Measurements from ENCODE around the gene KIF16B.
"Not testable (repeated sequence)": the region's sequence is repeated elsewhere in the genome, so short reads cannot be mapped to it uniquely, and the experiment has no call there.

Gene KIF16B

DNA sequence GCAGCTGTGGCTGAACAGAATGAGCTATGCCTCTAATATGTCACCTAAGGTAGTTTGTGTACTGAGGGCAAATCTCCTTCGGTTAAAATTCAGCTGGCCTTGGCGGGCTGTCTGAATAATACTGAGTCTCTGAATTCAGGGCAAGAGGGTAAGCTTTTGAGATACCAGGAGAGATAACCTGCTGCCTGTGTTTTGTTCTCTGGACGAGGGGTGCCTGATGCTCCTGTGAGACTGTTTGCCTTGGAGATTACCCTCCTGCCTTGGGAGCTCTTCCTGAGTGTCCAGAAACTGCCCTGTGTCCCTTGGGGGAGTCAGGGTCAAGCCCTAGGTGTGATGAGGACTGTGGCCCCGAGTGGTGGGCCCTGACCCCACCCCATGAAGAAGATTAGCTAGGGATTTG lies 282.9 kb downstream of the KIF16B start:
- no peak for DNase-seq (ENCODE audit: low read depth)

DNA sequence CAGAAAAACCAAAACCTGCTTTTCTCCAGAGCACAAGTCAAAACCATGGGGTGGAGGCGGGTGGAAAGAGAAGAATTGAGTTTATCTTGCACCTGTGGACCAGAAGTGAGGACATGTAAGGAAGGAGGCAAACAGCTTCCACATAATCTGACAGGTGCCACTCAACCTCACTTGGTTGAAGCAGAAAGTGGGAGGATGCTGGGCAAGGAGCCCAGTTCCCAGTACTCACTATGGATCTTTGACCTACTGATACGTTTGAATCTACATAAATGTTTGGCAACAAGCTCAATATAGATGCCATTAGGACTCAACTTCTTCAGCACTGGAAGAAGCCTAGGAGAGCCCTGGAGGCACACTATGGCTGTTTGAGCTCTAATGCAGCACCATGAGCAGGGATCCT lies 285.5 kb downstream of the KIF16B start:
- no peak for DNase-seq (ENCODE audit: low read depth)

DNA sequence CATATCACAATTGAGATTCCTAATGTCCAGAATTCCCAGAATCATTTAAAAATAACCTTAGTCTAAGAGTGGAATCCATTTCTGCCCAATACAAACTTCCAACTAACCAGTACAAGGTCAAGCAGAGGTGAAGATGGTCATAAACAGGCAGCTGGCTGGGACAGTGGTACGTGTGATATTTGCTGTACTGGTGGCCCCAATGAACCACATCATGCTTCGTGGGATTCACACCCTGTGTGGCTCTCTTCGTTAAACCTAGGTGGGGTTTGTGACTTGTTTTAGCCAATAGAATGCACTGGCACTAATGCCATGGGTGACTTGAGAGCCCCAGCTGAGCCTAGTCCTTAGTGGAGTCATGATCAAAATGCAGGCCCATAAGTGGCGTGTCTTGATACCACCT lies 286.6 kb downstream of the KIF16B start:
- DNase-seq (ENCODE audit: low read depth): no peak

- no peak for DNase-seq (ENCODE audit: low read depth)
These were observed 288.7 kb downstream of the KIF16B start for GRCh38 chr20:16284385-16285100.

DNA sequence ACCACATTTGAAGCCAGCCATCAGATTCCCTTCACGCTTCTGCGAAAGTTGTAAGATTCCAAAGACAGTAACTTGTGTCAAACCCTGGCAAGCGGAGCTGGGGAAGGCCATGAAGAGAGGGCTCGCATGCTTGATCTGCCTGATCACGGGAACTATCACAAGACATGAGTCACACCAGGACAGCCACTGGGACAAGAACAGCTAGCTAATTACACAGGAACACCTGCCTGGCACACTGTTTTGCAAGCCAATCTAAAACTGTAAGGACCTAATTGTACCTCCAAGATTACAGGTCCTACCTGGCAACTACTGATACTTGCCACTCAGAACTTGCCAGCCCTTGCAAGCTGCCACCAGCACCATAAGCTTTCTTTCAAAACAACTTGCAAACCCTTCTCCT lies 289.3 kb downstream of the KIF16B start:
- no peak for DNase-seq (ENCODE audit: low read depth)

- no peak for DNase-seq (ENCODE audit: low read depth)
These were observed 289.9 kb downstream of the KIF16B start for GRCh38 chr20:16283307-16283706.

GRCh38 chr20:16280219-16280618 lies 293.0 kb downstream of the KIF16B start:
- DNase-seq (ENCODE audit: low read depth): no peak

GRCh38 chr20:16279320-16279719 lies 293.9 kb downstream of the KIF16B start:
- DNase-seq (ENCODE audit: low read depth): no peak

- DNase-seq (ENCODE audit: low read depth): no peak
These were observed 299.3 kb downstream of the KIF16B start for GRCh38 chr20:16273812-16274555.

DNA sequence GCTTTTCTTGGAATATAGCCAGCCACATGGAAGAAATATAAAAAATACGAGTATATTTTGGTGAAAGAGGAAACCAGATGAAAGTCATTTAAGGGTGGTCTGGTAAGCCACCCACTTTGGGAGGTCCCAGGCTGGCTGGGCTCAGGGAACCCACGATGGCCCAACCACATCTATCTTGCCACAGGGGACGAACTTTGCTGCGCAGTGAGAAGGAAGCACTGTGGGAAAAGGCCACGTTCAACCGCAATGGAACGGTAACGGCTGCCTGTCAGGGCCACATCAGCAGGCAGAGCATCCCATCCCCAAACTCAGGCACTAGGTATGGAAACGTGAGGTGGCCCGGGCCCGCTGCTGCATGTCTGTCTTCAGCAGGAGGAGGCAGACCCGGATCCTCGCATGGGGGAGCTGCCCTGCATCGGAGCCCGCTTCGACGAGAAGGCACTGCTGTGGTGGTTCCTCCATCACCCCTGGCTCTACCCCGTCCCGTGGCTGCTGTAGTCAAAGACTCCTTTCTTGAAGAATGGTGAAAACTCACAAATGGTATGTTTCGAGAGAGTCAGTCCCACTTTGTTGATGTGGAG lies 300.4 kb downstream of the KIF16B start:
- no peak for DNase-seq (ENCODE audit: low read depth)

- no peak for DNase-seq (ENCODE audit: low read depth)
These were observed 301.8 kb downstream of the KIF16B start for GRCh38 chr20:16271450-16271849.

GRCh38 chr20:16270989-16271388 lies 302.3 kb downstream of the KIF16B start:
- DNase-seq (ENCODE audit: low read depth): no peak

GRCh38 chr20:16270314-16270931 lies 302.8 kb downstream of the KIF16B start:
- no peak for DNase-seq (ENCODE audit: low read depth)

DNA sequence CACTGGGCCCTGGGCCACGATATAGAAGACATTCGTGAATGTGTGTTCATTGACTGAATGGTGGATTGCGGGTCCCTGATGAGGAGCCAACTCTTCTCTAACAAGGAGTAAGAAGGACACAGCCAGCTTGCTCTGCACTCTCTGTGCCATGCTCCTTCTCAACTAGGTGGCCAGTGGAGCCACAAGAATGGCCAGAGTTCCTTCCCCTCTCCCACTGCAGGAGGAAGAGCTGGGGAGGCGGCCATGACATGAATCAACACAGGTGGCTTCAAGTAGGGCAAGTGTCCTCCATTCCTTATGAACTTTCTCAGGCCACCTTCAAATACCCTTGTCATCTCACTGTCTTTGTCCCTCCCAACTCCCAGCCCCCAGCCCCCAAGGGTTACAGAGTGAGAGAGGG lies 305.7 kb downstream of the KIF16B start:
- no peak for DNase-seq (ENCODE audit: low read depth)

DNA sequence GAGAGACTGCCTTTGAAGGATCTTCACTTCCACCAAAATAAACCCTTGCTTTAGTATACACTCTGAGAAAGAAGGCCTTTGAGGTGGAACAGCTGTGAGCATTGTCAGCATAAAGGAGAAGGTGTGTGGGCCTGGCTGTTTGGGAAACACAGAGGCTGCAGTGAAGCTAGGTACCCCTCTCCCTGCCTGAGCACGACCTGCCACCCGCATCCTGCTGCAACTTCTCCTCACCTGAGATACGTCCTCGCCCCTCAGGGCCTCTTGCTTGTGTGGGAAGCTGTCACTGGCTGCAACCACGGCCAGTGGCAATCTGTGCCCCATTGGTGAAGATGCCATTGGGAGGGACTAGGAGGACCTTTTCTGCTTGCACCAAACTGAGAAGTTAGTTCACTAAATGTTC lies 307.9 kb downstream of the KIF16B start:
- no peak for DNase-seq (ENCODE audit: low read depth)

DNA sequence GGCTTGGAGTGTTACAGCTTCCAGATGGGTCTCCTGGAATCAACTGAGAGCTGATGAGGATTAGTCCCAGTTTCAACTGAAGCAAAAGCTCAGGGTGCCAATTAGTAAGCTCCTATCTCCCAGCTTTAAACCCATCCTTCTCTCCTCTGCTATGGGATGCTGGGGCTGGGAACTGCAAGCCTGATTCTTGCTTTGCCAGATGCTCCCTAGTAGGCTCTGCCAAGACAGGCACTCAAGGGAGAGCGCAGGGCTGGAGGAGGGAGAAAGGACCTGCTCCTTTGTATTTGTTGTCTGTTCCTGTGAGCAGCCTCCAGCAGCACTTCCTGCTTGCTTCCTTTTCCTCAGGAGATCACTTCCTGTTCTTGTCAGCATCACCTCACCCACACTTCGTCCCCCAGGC lies 309.7 kb downstream of the KIF16B start:
- no peak for DNase-seq (ENCODE audit: low read depth)

GRCh38 chr20:16262594-16262993 lies 310.7 kb downstream of the KIF16B start:
- no peak for DNase-seq (ENCODE audit: low read depth)

DNA sequence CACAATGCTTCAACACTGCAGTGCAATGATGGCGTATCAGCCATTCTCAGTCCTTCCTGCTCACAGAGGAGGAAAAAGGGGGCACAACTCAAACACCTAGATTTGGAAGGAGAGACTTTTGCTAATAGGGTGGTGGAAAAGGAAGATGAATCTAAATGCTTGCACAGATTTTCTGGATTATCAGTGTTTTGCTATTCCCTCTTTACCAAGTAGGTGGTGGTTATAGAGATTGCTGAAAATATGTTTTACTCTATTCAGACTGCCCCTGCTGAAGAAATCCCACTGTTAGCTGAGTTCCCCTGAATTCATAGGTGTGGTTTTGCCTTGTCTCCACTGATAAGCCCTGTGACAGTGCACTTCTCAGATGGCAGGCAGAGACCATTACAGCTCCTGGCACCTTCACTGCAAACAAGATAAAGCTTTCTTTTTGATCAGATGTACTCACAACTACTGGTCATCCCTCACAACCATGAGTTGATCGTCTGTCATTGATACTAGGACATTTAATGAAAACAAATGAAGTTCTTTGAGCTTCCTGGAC lies 311.4 kb downstream of the KIF16B start:
- no peak for DNase-seq (ENCODE audit: low read depth)

- no peak for DNase-seq (ENCODE audit: low read depth)
These were observed 312.3 kb downstream of the KIF16B start for GRCh38 chr20:16260911-16261310.

DNA sequence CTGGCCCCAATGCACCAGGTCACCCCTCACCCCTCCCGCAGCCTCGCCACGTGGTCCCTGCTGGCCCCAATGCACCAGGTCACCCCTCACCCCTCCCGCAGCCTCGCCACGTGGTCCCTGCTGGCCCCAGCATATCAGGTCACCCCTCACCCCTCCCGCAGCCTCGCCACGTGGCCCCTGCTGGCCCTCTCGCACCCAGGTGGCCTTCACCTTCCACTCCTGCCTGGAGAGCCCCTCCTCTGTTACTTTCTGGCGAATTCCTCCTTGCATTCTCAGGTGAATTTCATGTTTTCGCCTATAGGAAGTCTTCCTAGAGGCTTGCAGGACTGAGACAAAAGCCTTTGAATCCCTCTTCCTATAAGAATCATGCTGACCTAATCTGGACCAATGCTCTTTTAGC lies 313.1 kb downstream of the KIF16B start:
- DNase-seq (ENCODE audit: low read depth): not testable (repeated sequence)

- no peak for DNase-seq (ENCODE audit: low read depth)
These were observed 314.5 kb downstream of the KIF16B start for GRCh38 chr20:16258766-16259165.

DNA sequence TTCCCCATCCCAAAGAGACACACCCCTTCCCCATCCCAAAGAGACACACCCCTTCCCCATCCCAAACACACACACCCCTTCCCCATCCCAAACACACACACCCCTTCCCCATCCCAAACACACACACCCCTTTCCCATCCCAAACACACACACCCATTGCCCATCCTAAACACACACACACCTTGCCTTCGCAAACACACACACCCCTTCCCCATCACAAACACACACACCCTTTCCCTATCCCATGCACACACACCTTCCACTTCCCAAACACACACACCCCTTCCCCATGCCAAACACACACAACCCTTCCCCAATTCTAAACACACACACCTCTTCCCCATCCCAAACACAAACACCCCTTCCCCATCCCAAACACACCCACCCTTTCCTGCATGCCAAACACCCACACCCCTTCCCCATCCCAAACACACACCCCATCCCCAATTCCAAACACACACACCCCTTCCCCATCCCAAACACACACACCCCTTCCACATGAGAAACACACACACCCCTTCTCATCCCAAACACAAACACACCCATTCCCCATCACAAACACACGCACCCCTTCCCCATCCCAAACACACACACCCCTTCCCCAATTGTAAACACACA lies 315.3 kb downstream of the KIF16B start:
- no peak for DNase-seq (ENCODE audit: low read depth)
